GM18517 (cell line): ENCODE measurements around the gene TXNRD1.
"Not testable (repeated sequence)": the region's sequence is repeated elsewhere in the genome, so short reads cannot be mapped to it uniquely, and the experiment has no call there.

Source experiments
- ATAC-seq: cut with Tn5 transposase; IDR thresholded peaks from one replicate; pipeline ENCODE4 v1.9.1; 2021; ENCODE audit warnings: mild to moderate bottlenecking, moderate library complexity; ENCODE audit not compliant: unreplicated experiment

The TXNRD1 gene

GRCh38 chr12:104215638-104216297 lies at the start of gene TXNRD1:
Gene TXNRD1 (plus strand): TSS chr12:104215779. CDS start chr12:104215803, 24 bp downstream.
- ATAC-seq, result peak; percentile 85

- no peak for ATAC-seq
Observed at GRCh38 chr12:104165801-104166200, 49.8 kb upstream of the TXNRD1 start.

GRCh38 chr12:104166465-104166864 lies 49.1 kb upstream of the TXNRD1 start:
- no peak for ATAC-seq

- no peak for ATAC-seq
Observed at GRCh38 chr12:104167519-104168458, 47.8 kb upstream of the TXNRD1 start.

GRCh38 chr12:104168596-104168995 lies 47.0 kb upstream of the TXNRD1 start:
- no peak for ATAC-seq

GRCh38 chr12:104171785-104172569 lies 43.6 kb upstream of the TXNRD1 start:
- no peak for ATAC-seq

GRCh38 chr12:104172570-104172947 lies 43.0 kb upstream of the TXNRD1 start:
- ATAC-seq, result no peak

GRCh38 chr12:104173804-104174203 lies 41.8 kb upstream of the TXNRD1 start:
- ATAC-seq, result not testable (repeated sequence)

- ATAC-seq, result no peak
Observed at GRCh38 chr12:104175726-104176247, 39.8 kb upstream of the TXNRD1 start.

GRCh38 chr12:104177336-104177662 lies 38.3 kb upstream of the TXNRD1 start:
- ATAC-seq, result no peak

GRCh38 chr12:104177663-104178501 lies 37.7 kb upstream of the TXNRD1 start:
- ATAC-seq, result no peak

- no peak for ATAC-seq
Observed at GRCh38 chr12:104180374-104180773, 35.2 kb upstream of the TXNRD1 start.

- ATAC-seq, result no peak
Observed at GRCh38 chr12:104181313-104181712, 34.3 kb upstream of the TXNRD1 start.

GRCh38 chr12:104182144-104182543 lies 33.4 kb upstream of the TXNRD1 start:
- ATAC-seq, result no peak

- ATAC-seq, result no peak
Observed at GRCh38 chr12:104182621-104183378, 32.8 kb upstream of the TXNRD1 start.

GRCh38 chr12:104183443-104183842 lies 32.1 kb upstream of the TXNRD1 start:
- ATAC-seq, result no peak

- ATAC-seq, result no peak
Observed at GRCh38 chr12:104187446-104188155, 28.0 kb upstream of the TXNRD1 start.

GRCh38 chr12:104188534-104188933 lies 27.0 kb upstream of the TXNRD1 start:
- ATAC-seq, result no peak
